ENCODE data around the gene HIPK2. TPM values are rescaled to one million over a fixed set of nuclear protein-coding genes. Genes with fewer than 3 reads are reported as not detected.

Gene HIPK2
- total RNA-seq, 1 experiment from 2014 or later, result 30.7 TPM

- no TSS peak for BruUV-seq (replicated peaks)
- POLR2A ChIA-PET (ENCODE audit: low non-redundant PET), result no interaction called here
- Histone ChIP-seq H3K4me1 (ENCODE audit: insufficient read depth, low read length, poor library complexity, severe bottlenecking) (no peaks in the 10 kb centered on the region), H3K4me3 (ENCODE audit: low read depth, low read length, poor library complexity, severe bottlenecking) (no peak overlapping the region), H3K27me3 (replicated peaks; ENCODE audit: insufficient read depth, low read depth, low read length, poor library complexity) (no peaks in the 10 kb centered on the region), H3K9me3 (ENCODE audit: low read depth, low read length, poor library complexity, severe bottlenecking) (no peaks in the 10 kb centered on the region), H3K36me3 (ENCODE audit: insufficient read depth, low read length, poor library complexity, severe bottlenecking) (no peaks in the 10 kb centered on the region), H3K27ac (ENCODE audit: low read depth, low read length, poor library complexity, severe bottlenecking) (no peak overlapping the region)
- CTCF ChIA-PET, result no interaction called here
- no peak for DNase-seq (ENCODE audit: low spot score)
- intact Hi-C loops (cut with micrococcal nuclease; ENCODE audit: unreplicated experiment), result no loop called here
- TF ChIP-seq EZH2 (IDR thresholded peaks at IDR 0.05; ENCODE audit: borderline replicate concordance, low read depth, low read length, poor library complexity, severe bottlenecking) (no peak), CTCF (conservative IDR thresholded peaks at IDR 0.05; ENCODE audit: low read depth, low read length) (no peak)
These were observed 79.5 kb downstream of the HIPK2 start for GRCh38 chr7:139698278-139698677.

GRCh38 chr7:139697056-139697455, 80.7 kb downstream of the HIPK2 start:
- H3K36me3 ChIP-seq (ENCODE audit: insufficient read depth, low read length, poor library complexity, severe bottlenecking), result no peaks in the 10 kb centered on the region
- intact Hi-C loops (cut with micrococcal nuclease; ENCODE audit: unreplicated experiment), result no loop called here
- DNase-seq (ENCODE audit: low spot score), result no peak
- H3K4me1 ChIP-seq (ENCODE audit: insufficient read depth, low read length, poor library complexity, severe bottlenecking), result no peaks in the 10 kb centered on the region
- no TSS peak for BruUV-seq (replicated peaks)
- TF ChIP-seq EZH2 (IDR thresholded peaks at IDR 0.05; ENCODE audit: borderline replicate concordance, low read depth, low read length, poor library complexity, severe bottlenecking), result no peak
- no peak for TF ChIP-seq CTCF (conservative IDR thresholded peaks at IDR 0.05; ENCODE audit: low read depth, low read length)
- ChIA-PET CTCF (no interaction called here), POLR2A (ENCODE audit: low non-redundant PET) (no interaction called here)
- H3K9me3 ChIP-seq (ENCODE audit: low read depth, low read length, poor library complexity, severe bottlenecking), result no peaks in the 10 kb centered on the region
- no peaks in the 10 kb centered on the region for H3K27me3 ChIP-seq (replicated peaks; ENCODE audit: insufficient read depth, low read depth, low read length, poor library complexity)
- H3K4me3 ChIP-seq (ENCODE audit: low read depth, low read length, poor library complexity, severe bottlenecking), result no peak overlapping the region
- no peak overlapping the region for H3K27ac ChIP-seq (ENCODE audit: low read depth, low read length, poor library complexity, severe bottlenecking)

- TF ChIP-seq CTCF (conservative IDR thresholded peaks at IDR 0.05; ENCODE audit: low read depth, low read length), result no peak
- no peak for TF ChIP-seq EZH2 (IDR thresholded peaks at IDR 0.05; ENCODE audit: borderline replicate concordance, low read depth, low read length, poor library complexity, severe bottlenecking)
- Histone ChIP-seq H3K4me1 (ENCODE audit: insufficient read depth, low read length, poor library complexity, severe bottlenecking) (no peaks in the 10 kb centered on the region), H3K36me3 (ENCODE audit: insufficient read depth, low read length, poor library complexity, severe bottlenecking) (no peaks in the 10 kb centered on the region), H3K4me3 (ENCODE audit: low read depth, low read length, poor library complexity, severe bottlenecking) (no peak overlapping the region), H3K9me3 (ENCODE audit: low read depth, low read length, poor library complexity, severe bottlenecking) (no peaks in the 10 kb centered on the region), H3K27me3 (replicated peaks; ENCODE audit: insufficient read depth, low read depth, low read length, poor library complexity) (no peaks in the 10 kb centered on the region), H3K27ac (ENCODE audit: low read depth, low read length, poor library complexity, severe bottlenecking) (no peak overlapping the region)
- CTCF ChIA-PET, result no interaction called here
- DNase-seq (ENCODE audit: low spot score), result no peak
- intact Hi-C loops (cut with micrococcal nuclease; ENCODE audit: unreplicated experiment), result no loop called here
- no TSS peak for BruUV-seq (replicated peaks)
- POLR2A ChIA-PET (ENCODE audit: low non-redundant PET), result no interaction called here
These were observed 81.2 kb downstream of the HIPK2 start for GRCh38 chr7:139696552-139696951.
